Measurements from ENCODE around the gene PPP2R2C.

GRCh38 chr4:6308899-6309643, 163.3 kb downstream of the PPP2R2C start:
- no peak for TF ChIP-seq POLR2A (IDR thresholded peaks at IDR 0.05; ENCODE audit: extremely low read depth, insufficient read length)
- no peak for TF ChIP-seq MAX (IDR thresholded peaks at IDR 0.05; ENCODE audit: low read depth, low read length)

Measured in NB4 (cell line).